H1 (cell line): ENCODE data around the gene SLC25A22. TPM values are rescaled to one million over a fixed set of nuclear protein-coding genes. Genes with fewer than 3 reads are reported as not detected.

ENCODE experiments used
- CTCF ChIA-PET: fragments of 300-600 bp; sonication (Branson Sonifier 250); formaldehyde crosslinking; loops from one replicate; lab custom pipeline; 2021; ENCODE audit not compliant: partially characterized antibody; lab: Charles Lee
- POLR2A ChIA-PET: fragments of 300-600 bp; sonication (Branson Sonifier 250); formaldehyde crosslinking; loops from one replicate; lab custom pipeline; 2021; ENCODE audit warnings: inconsistent platforms; ENCODE audit not compliant: partially characterized antibody; lab: Charles Lee
- DNase-seq, 2 experiments: peaks; one replicate each; pipeline versions ENCODE4 v3.0.0 to v3.0.0-alpha.2; 2010 to 2022; ENCODE audit warnings: low spot score in 2 of 2, low read depth in 1 of 2, mixed read lengths in 1 of 2
- FAIRE-seq: peaks from 2 replicates; lab custom pipeline; 2011; peaks lifted over from hg19 to GRCh38; lab: Jason Lieb, UNC
- H2AFZ ChIP-seq: 2 replicates; pipeline ENCODE4 v1.8.1; 2012; ENCODE audit warnings: low read length, inconsistent platforms
- H2AK5ac ChIP-seq: 2 replicates; pipeline ENCODE4 v1.6.1; 2013; ENCODE audit warnings: low read depth, low read length
- H2BK120ac ChIP-seq: replicated peaks from 2 replicates; pipeline ENCODE3; 2013; ENCODE audit warnings: low read depth, low read length, inconsistent platforms
- H2BK12ac ChIP-seq: 2 replicates; pipeline ENCODE4 v1.6.1; 2013; ENCODE audit warnings: low read depth, low read length
- H2BK15ac ChIP-seq: 2 replicates; pipeline ENCODE4 v1.6.1; 2013; ENCODE audit warnings: low read length
- H2BK20ac ChIP-seq: 2 replicates; pipeline ENCODE4 v1.6.1; 2013; ENCODE audit warnings: low read length
- H2BK5ac ChIP-seq: 2 replicates; pipeline ENCODE4 v1.6.1; 2013; ENCODE audit warnings: low read depth, low read length
- H3K14ac ChIP-seq: 2 replicates; pipeline ENCODE4 v1.6.1; 2013; ENCODE audit warnings: inconsistent platforms; ENCODE audit not compliant: insufficient read length
- H3K18ac ChIP-seq: 2 replicates; pipeline ENCODE4 v1.6.1; 2013; ENCODE audit warnings: low read length; ENCODE audit errors: extremely low read depth
- H3K23ac ChIP-seq: 2 replicates; pipeline ENCODE4 v1.6.1; 2013; ENCODE audit warnings: inconsistent platforms; ENCODE audit not compliant: insufficient read length
- H3K23me2 ChIP-seq: 2 replicates; pipeline ENCODE4 v1.6.1; 2013; ENCODE audit warnings: low read depth, low read length
- H3K27ac ChIP-seq: 2 replicates; pipeline ENCODE4 v1.6.1; 2011; ENCODE audit warnings: low read depth, low read length, inconsistent platforms
- H3K27me3 ChIP-seq, 4 experiments: replicated peaks in 1 of 4; 1 replicate in 1 of 4; 2 replicates in 3 of 4; pipeline versions ENCODE4 v1.6.1 to v1.8.1; 2011 to 2013; ENCODE audit warnings: low read length in 3 of 4, mild to moderate bottlenecking in 3 of 4, inconsistent platforms in 2 of 4, mixed read lengths in 2 of 4, moderate library complexity in 1 of 4; ENCODE audit not compliant: control insufficient read depth in 3 of 4, insufficient read depth in 3 of 4; ENCODE audit errors: extremely low read depth in 1 of 4
- H3K36me3 ChIP-seq, 4 experiments: 2 replicates each; pipeline versions ENCODE4 v1.6.1 to v1.8.1; 2011 to 2013; ENCODE audit warnings: mild to moderate bottlenecking in 4 of 4, low read length in 3 of 4, moderate library complexity in 2 of 4, control low read depth in 1 of 4, inconsistent platforms in 1 of 4; ENCODE audit not compliant: insufficient read depth in 4 of 4, control insufficient read depth in 2 of 4
- H3K4ac ChIP-seq: replicated peaks from 2 replicates; pipeline ENCODE3; 2013; ENCODE audit warnings: low read length, low read depth, mixed read lengths, inconsistent platforms; ENCODE audit not compliant: insufficient read length
- H3K4me1 ChIP-seq, 4 experiments: replicated peaks in 1 of 4; 1 replicate in 1 of 4; 2 replicates in 3 of 4; pipeline versions ENCODE4 v1.6.1 to v1.8.1; 2011 to 2013; ENCODE audit warnings: low read length in 3 of 4, inconsistent platforms in 2 of 4, mixed read lengths in 1 of 4; ENCODE audit not compliant: insufficient read depth in 4 of 4, control insufficient read depth in 3 of 4
- H3K4me2 ChIP-seq, 2 experiments: 2 replicates each; pipeline versions ENCODE4 v1.6.1 to v1.8.1; 2011 to 2013; ENCODE audit warnings: low read depth in 2 of 2, low read length in 2 of 2, control low read depth in 1 of 2, inconsistent platforms in 1 of 2, mild to moderate bottlenecking in 1 of 2; ENCODE audit not compliant: insufficient read depth in 1 of 2
- H3K4me3 ChIP-seq, 4 experiments: fragments of 200-600, 300-600 bp in 1 of 4; sonication (generic), shearing (Covaris generic), sonication (Bioruptor Twin) in 1 of 4; 2 replicates each; pipeline versions ENCODE4 v1.5.1 to v1.8.1; 2011 to 2016; ENCODE audit warnings: low read length in 4 of 4, low read depth in 3 of 4, control low read depth in 2 of 4, inconsistent platforms in 2 of 4, mild to moderate bottlenecking in 2 of 4, mixed read lengths in 1 of 4, moderate library complexity in 1 of 4; ENCODE audit not compliant: insufficient read depth in 2 of 4; ENCODE audit errors: extremely low read depth in 1 of 4
- H3K56ac ChIP-seq: replicated peaks from 2 replicates; pipeline ENCODE3; 2013; ENCODE audit warnings: low read depth, mild to moderate bottlenecking, mixed read lengths, low read length, inconsistent platforms; ENCODE audit not compliant: insufficient read length
- H3K79me1 ChIP-seq: 2 replicates; pipeline ENCODE4 v1.6.1; 2013; ENCODE audit warnings: low read depth, low read length, control low read depth
- H3K79me2 ChIP-seq, 2 experiments: 2 replicates each; pipeline versions ENCODE4 v1.6.1 to v1.8.1; 2012 to 2013; ENCODE audit warnings: low read length in 2 of 2, mild to moderate bottlenecking in 2 of 2, inconsistent platforms in 1 of 2; ENCODE audit not compliant: insufficient read depth in 2 of 2, control insufficient read depth in 1 of 2
- H3K9ac ChIP-seq, 4 experiments: replicated peaks in 1 of 4; 1 replicate in 1 of 4; 2 replicates in 3 of 4; pipeline versions ENCODE4 v1.6.1 to v1.8.1; 2011 to 2013; ENCODE audit warnings: low read depth in 3 of 4, low read length in 3 of 4, control low read depth in 2 of 4, mild to moderate bottlenecking in 2 of 4, moderate library complexity in 2 of 4, inconsistent platforms in 1 of 4; ENCODE audit errors: extremely low read depth in 1 of 4
- H3K9me3 ChIP-seq, 2 experiments: 2 replicates each; pipeline versions ENCODE4 v1.6.1 to v1.8.1; 2012 to 2013; ENCODE audit warnings: mild to moderate bottlenecking in 2 of 2, moderate library complexity in 2 of 2, control low read depth in 1 of 2, inconsistent platforms in 1 of 2, low read depth in 1 of 2, low read length in 1 of 2, mixed read lengths in 1 of 2; ENCODE audit not compliant: insufficient read depth in 2 of 2
- H4K20me1 ChIP-seq, 2 experiments: replicated peaks in 1 of 2; 2 replicates each; pipeline versions ENCODE3 to v1.8.1; 2011 to 2013; ENCODE audit warnings: inconsistent platforms in 2 of 2, low read length in 2 of 2, mild to moderate bottlenecking in 1 of 2; ENCODE audit not compliant: insufficient read depth in 2 of 2, control insufficient read depth in 1 of 2
- H4K5ac ChIP-seq: 2 replicates; pipeline ENCODE4 v1.6.1; 2013; ENCODE audit warnings: low read length, low read depth, mixed read lengths, inconsistent platforms; ENCODE audit not compliant: insufficient read length
- H4K8ac ChIP-seq: 2 replicates; pipeline ENCODE4 v1.8.0; 2013; ENCODE audit warnings: mild to moderate bottlenecking, moderate library complexity, low read length, inconsistent platforms; ENCODE audit not compliant: insufficient read depth; ENCODE audit errors: extremely low read depth
- H4K91ac ChIP-seq: replicated peaks from 2 replicates; pipeline ENCODE3; 2013; ENCODE audit warnings: low read length, mixed read lengths, inconsistent platforms; ENCODE audit not compliant: insufficient read length
- ASH2L ChIP-seq: fragments of 200-600, 300-600 bp; sonication (generic); IDR thresholded peaks from one replicate; pipeline ENCODE4 v1.7.1; 2017; ENCODE audit warnings: low read length
- CEBPB ChIP-seq: IDR thresholded peaks from 2 replicates; pipeline ENCODE4 v1.6.1; 2012; ENCODE audit warnings: low read depth, low read length
- FOSL1 ChIP-seq: IDR thresholded peaks from 2 replicates; pipeline ENCODE4 v1.6.1; 2011; ENCODE audit warnings: mild to moderate bottlenecking, low read depth, low read length, moderate library complexity; ENCODE audit not compliant: insufficient read depth
- GABPA ChIP-seq: IDR thresholded peaks from 2 replicates; pipeline ENCODE4 v1.6.1; 2011; ENCODE audit warnings: mild to moderate bottlenecking, low read length, moderate library complexity, borderline replicate concordance; ENCODE audit not compliant: insufficient read depth
- POLR2AphosphoS5 ChIP-seq: IDR thresholded peaks from 2 replicates; pipeline ENCODE4 v1.6.1; 2011; ENCODE audit warnings: low read depth, low read length
- RFX5 ChIP-seq: IDR thresholded peaks from 2 replicates; pipeline ENCODE4 v1.6.1; 2011; ENCODE audit warnings: low read depth, low read length, improper control_type of control experiment, borderline replicate concordance
- TEAD4 ChIP-seq: IDR thresholded peaks from 2 replicates; pipeline ENCODE4 v1.6.1; 2012; ENCODE audit warnings: low read depth, low read length, inconsistent platforms, mixed read lengths
- WGBS, 2 experiments: shearing (Covaris generic) in 1 of 2; methylation state at CpG; one replicate each; pipeline versions ENCODE4 v1.1.6 to v1.1.7; 2013 to 2015; ENCODE audit warnings: low lambda C conversion rate in 2 of 2, mixed read lengths in 2 of 2, inconsistent platforms in 1 of 2, low coverage in 1 of 2, missing lambda C conversion rate in 1 of 2; ENCODE audit not compliant: insufficient replicate concordance in 2 of 2, insufficient coverage in 1 of 2, insufficient read length in 1 of 2; ENCODE audit errors: extremely low coverage in 1 of 2, missing lambda C conversion rate in 1 of 2; 5-methylcytosine and 5-hydroxymethylcytosine counted together
- polyA plus RNA-seq, 7 experiments: library from polyadenylated mRNA; depleted of rRNA in 3 of 7; stranded (reverse) in 5 of 7; unstranded in 2 of 7; fragments of >200 nt in 5 of 7; fragments of 200-250 nt in 2 of 7; gene quantifications; 1 replicate in 5 of 7; 2 replicates in 1 of 7; 4 replicates in 1 of 7; pipeline versions ENCODE4 v1.2.1 to v1.2.3, GENCODE V29; 2011 to 2013; ENCODE audit warnings: missing spikeins in 2 of 7, mixed read lengths in 2 of 7
- total RNA-seq: library from RNA; stranded (reverse); fragmentation: NEBNext Ultra II Directional; extraction: Animal tissue kit (Norgen Biotek cat#: 25700); gene quantifications from 2 replicates; pipeline ENCODE4 v1.2.1, GENCODE V29; 2021
- TF ChIP-seq, protein P1 (sequence below): IDR thresholded peaks from 2 replicates; pipeline ENCODE4 v1.6.1; 2011; ENCODE audit warnings: low read depth, mild to moderate bottlenecking, low read length; ENCODE audit not compliant: insufficient read depth
- TF ChIP-seq, protein P2 (sequence below): IDR thresholded peaks from 2 replicates; pipeline ENCODE4 v1.6.1; 2012; ENCODE audit warnings: low read length, inconsistent platforms

SLC25A22 gene
- total and polyA plus RNA-seq, 2 of the 8 experiments (the other 6 are each of a cell fraction or from before 2014, with no cell fraction given), result 31.5 to 48.0 TPM

DNA sequence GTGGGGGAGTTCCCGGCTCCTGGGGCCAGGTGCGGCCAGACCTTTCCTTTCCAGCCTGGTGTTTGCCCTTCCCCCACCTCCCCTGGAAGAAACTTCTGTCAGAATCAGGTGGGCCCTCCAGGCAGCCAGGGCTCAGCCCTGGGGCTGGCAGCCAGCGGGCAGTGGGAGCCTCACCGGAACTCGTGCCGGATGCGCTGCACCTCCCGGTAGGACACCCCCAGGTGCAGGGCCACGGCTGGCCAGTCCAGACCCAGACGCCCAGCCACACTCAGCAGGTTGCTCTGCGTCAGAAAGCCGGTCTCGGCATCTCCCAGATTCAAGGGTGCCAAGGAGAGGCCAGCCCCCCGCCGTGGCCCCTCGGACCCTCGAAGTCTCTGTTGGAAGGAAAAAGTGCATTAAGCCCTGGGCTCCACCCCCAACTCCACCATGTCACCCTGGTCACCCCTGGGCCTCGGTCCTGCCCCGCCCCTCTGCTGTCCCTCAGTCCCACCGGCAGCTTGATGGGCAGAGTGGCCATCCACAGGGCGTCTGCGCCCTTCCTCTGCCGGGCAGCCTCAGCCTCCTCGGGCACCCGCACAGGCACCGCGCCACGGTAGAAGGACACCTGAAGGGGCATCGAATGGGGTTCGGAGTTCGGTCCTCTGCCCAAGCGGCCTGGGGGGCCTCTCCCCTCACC, 1.7 kb upstream of the SLC25A22 start:
- H3K4me3 ChIP-seq, result no peak overlapping the region
- H2BK120ac ChIP-seq, result no peak overlapping the region
- no peaks in the 10 kb centered on the region; a peak in 1 of 7 replicates for H3K27me3 ChIP-seq
- H3K14ac ChIP-seq, result no peak overlapping the region
- peaks cover 0 to 13% of the 10 kb centered on the region in 2 experiments for H4K20me1 ChIP-seq
- 94% methylated on average over 27 of the region's 32 CpGs; no CpG with 5 or more reads in 1 of the 2 experiments for WGBS, 2 experiments
- no peak overlapping the region for H2AK5ac ChIP-seq
- H4K91ac ChIP-seq, result no peak overlapping the region
- H3K9ac ChIP-seq, result no peak overlapping the region
- ChIA-PET CTCF (interaction anchor here (0.8 to 1.3 kb wide), 6 partner anchors 16 to 47 kb away, joined by 3 to 5 read pairs (median 3); no protein-coding TSS in a partner anchor), POLR2A (interaction anchor here (0.6 to 53.0 kb wide), 4 partner anchors 9 to 30 kb away, joined by 3 to 1917 read pairs (median 17); partner anchors contain the start of genes CD151, CRACR2B, PNPLA2 and POLR2L)
- H3K36me3 ChIP-seq, result peaks cover 3 to 30% (median 6%) of the 10 kb centered on the region in 4 experiments; a peak in 5 of 8 replicates
- H3K4ac ChIP-seq, result no peak overlapping the region
- no peak overlapping the region for H4K8ac ChIP-seq
- peaks cover 5% of the 10 kb centered on the region; the same call in 1 of the 2 replicates for H3K79me1 ChIP-seq
- peaks cover 0 to 5% of the 10 kb centered on the region in 2 experiments; a peak in 1 of 4 replicates for H3K79me2 ChIP-seq
- peaks cover 12% of the 10 kb centered on the region for H3K23me2 ChIP-seq
- H3K18ac ChIP-seq, result no peak overlapping the region
- H3K4me2 ChIP-seq, result no peak overlapping the region
- no peak overlapping the region for H3K56ac ChIP-seq
- FAIRE-seq (no peak), DNase-seq (no peak)
- H2BK15ac ChIP-seq, result no peak overlapping the region
- H3K4me1 ChIP-seq, result peaks cover 4 to 28% (median 20%) of the 10 kb centered on the region in 4 experiments
- H3K9me3 ChIP-seq, result no peaks in the 10 kb centered on the region
- no peak overlapping the region for H4K5ac ChIP-seq
- H2BK5ac ChIP-seq, result no peak overlapping the region
- no peak overlapping the region for H3K27ac ChIP-seq
- no peak overlapping the region for H2AFZ ChIP-seq
- H2BK12ac ChIP-seq, result no peak overlapping the region
- H2BK20ac ChIP-seq, result no peak overlapping the region
- H3K23ac ChIP-seq, result no peak overlapping the region
- TF ChIP-seq CEBPB (no peak), GABPA (no peak), TEAD4 (no peak), FOSL1 (no peak), POLR2AphosphoS5 (no peak), RFX5 (no peak), ASH2L (no peak)
- TF ChIP-seq, protein P1, sequence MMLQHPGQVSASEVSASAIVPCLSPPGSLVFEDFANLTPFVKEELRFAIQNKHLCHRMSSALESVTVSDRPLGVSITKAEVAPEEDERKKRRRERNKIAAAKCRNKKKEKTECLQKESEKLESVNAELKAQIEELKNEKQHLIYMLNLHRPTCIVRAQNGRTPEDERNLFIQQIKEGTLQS, result no peak
- TF ChIP-seq, protein P2, sequence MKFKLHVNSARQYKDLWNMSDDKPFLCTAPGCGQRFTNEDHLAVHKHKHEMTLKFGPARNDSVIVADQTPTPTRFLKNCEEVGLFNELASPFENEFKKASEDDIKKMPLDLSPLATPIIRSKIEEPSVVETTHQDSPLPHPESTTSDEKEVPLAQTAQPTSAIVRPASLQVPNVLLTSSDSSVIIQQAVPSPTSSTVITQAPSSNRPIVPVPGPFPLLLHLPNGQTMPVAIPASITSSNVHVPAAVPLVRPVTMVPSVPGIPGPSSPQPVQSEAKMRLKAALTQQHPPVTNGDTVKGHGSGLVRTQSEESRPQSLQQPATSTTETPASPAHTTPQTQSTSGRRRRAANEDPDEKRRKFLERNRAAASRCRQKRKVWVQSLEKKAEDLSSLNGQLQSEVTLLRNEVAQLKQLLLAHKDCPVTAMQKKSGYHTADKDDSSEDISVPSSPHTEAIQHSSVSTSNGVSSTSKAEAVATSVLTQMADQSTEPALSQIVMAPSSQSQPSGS, result no peak
